ENCODE results near the gene CAMSAP1.

Gene CAMSAP1

DNA sequence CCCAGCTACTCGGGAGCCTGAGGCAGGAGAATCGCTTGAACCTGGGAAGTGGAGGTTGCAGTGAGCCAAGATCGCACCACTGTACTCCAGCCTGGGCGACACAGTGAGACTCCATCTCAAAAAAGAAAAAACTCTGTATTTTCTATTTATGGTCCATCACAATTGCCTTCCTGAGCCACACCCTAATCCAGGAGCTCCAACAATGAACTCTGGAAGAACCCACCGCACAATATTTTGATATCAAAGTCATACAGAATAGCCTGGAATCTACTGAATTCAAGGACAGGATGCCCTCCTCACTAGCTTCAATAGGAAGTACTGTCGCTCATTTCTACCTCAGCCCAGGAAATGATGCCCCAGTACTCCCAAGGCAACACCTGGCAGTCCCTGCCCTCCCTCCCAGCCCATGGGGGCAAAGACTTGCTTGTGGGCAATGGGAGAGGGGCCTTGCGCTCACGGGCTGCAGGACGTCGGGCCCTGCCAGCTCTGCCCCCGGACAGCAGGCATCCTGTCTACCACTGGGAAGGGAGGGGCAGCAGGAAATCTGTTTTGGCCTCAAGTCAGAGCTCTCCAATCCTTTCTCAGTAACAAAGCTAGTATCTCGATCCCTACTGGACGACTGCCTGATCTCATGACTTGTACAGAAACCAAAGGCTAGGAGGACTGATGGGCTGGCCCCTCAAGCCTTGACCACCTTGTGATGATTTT is 34.1 kb upstream of the CAMSAP1 start:
- DNase-seq (ENCODE audit: low spot score), result no peak

GRCh38 chr9:135939351-135940265 is 32.3 kb upstream of the CAMSAP1 start:
- DNase-seq (ENCODE audit: low spot score), result no peak

- no peak for DNase-seq (ENCODE audit: low spot score)
These were observed 30.5 kb upstream of the CAMSAP1 start for GRCh38 chr9:135937521-135938489.

- no peak for DNase-seq (ENCODE audit: low spot score)
These were observed 25.8 kb upstream of the CAMSAP1 start for GRCh38 chr9:135933114-135933513.

- no peak for DNase-seq (ENCODE audit: low spot score)
These were observed 25.3 kb upstream of the CAMSAP1 start for GRCh38 chr9:135932656-135933055.

- no peak for DNase-seq (ENCODE audit: low spot score)
These were observed 24.0 kb upstream of the CAMSAP1 start for GRCh38 chr9:135931349-135931820.

- no peak for DNase-seq (ENCODE audit: low spot score)
These were observed 23.4 kb upstream of the CAMSAP1 start for GRCh38 chr9:135930446-135931345.

GRCh38 chr9:135929656-135930445 is 22.5 kb upstream of the CAMSAP1 start:
- DNase-seq (ENCODE audit: low spot score), result no peak

GRCh38 chr9:135928731-135929655 is 21.6 kb upstream of the CAMSAP1 start:
- DNase-seq (ENCODE audit: low spot score), result no peak

GRCh38 chr9:135928074-135928730 is 20.9 kb upstream of the CAMSAP1 start:
- DNase-seq (ENCODE audit: low spot score), result no peak

DNA sequence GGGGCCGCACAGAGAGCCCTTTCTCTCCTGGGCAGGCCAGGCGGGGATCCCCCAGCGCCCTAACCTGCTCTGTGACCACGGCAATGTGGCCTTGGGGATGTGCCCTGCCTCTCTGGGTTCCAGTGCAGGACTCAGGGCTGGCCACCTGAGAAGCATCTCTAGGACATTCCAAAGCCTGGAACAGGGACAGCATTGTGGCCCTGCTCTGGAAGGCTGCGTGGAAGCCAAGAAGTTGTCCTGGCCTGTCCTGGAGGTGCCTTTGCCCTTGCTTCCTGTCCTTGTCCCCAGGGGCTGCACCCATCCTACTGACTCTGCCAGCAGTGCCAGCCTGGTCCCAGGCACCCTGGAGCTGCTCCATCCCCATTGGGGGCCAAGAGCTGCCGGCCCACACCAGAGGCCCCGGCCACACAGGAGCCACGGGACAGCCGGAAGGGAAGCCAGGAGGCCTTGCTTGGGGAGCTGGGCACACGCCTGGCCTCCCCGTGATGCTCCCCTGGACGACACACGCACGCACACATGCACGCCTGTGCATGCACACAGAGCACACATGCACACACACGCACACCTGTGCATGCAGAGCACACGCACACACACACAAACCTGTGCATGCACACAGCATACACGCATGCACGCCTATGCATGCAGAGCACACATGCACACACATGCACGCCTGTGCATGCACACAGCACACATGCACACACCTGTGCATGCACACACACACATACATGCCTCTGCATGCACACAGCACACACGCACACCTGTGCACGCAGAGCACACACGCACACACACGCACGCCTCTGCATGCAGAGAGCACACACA is 20.1 kb upstream of the CAMSAP1 start:
- no peak for DNase-seq (ENCODE audit: low spot score)

DNA sequence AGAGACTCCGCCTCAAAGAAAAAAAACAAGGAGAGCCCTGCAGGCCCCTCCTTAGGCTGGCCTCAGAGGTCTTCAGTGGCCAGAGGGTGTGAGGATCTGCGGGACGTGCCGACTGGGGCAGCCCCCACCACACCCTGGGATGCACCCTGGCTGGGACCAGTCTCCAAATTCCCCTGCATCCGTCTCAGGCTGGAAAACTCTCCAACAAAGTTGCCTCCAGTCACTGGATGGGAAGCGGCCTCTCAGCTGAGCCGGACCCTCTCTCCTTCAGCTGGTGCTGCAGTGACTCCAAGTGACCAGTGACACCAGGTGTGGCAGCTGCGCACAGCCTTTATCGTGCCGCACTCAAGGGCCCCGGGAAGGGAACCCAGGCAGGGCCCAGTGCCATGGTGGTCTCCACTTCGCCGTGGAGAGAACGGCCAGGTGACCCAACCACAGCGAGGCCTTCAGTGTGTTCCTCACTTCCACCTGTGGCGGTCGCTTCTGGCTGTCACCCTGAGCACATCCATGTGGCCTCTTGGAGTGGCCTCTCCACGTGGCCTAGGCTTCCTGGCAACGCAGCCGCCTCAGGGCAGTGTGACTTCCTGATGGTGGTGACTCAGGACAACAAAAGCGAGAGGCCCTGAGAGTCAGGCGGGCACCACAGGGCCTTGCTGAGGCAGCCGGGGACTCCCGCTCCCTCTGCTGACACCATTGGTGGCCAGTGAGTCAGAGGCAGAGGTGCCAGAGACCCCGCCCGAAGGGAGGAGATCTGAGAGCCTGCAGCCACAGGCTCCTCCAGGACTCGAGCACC is 19.3 kb upstream of the CAMSAP1 start:
- DNase-seq (ENCODE audit: low spot score), result peak; percentile 91

- no peak for DNase-seq (ENCODE audit: low spot score)
These were observed 18.3 kb upstream of the CAMSAP1 start for GRCh38 chr9:135925496-135926133.

DNA sequence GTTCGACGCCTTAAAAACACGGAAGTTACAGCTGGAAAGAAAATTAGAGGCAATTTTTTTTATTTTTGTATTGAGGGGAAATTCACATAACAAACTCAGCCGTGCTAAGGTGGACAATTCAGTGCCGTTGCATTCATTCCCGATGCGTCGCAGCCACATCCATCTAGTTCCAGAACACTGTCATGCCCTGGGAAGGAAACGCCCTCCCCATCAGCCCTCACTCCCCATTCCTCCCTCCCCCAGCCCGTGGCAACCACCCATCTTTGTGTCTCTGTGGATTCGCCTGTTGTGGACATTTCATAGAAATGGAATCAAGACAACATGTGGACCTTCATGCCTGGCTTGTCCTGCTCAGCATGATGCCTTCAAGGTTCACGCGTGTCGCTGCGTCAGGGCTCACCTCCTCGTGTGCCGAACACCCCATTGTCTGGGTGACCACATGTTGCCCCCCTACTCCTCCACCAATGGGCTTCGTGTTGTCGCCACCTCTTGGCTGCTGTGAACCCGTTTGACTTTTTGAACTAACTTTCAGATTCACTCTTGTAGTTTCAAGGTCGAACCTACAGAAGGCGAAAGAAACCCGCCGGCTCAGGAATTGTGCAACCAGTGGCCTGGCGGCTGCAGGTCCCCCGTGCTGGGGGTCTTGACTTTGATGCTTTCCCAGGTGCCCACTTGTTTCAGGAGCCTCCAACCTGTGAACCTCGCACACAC is 17.4 kb upstream of the CAMSAP1 start:
- no peak for DNase-seq (ENCODE audit: low spot score)

- no peak for DNase-seq (ENCODE audit: low spot score)
These were observed 16.2 kb upstream of the CAMSAP1 start for GRCh38 chr9:135923508-135923907.
